Measurements from ENCODE around the gene RFK. TPM values are rescaled to one million over a fixed set of nuclear protein-coding genes. Genes with fewer than 3 reads are reported as not detected.

RFK gene
- total RNA-seq, 2 experiments from 2014 or later = 7.4 to 7.7 TPM

DNA sequence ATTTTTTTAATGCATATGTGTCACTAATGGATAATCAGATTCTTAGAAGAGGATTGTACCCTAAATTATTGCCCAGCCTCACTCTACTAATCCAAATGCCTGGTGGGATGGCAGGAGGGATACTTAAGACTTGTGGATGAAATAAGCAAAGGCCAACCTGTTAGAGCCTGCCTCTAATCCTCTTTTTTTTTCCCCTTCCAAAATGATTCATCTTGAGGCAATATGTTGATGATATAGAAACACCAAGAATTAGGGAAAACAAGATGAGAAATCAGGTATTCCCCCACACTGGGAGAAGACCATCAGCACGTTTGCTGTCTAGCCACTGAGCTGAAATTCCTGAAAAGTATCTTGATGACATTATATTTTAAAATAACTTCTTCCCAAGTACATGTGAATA, 52.0 kb downstream of the RFK start:
- DNase-seq = no peak
- no peak overlapping the region for H3K27ac Mint-ChIP-seq
- H3K4me1 Mint-ChIP-seq (ENCODE audit: low read depth) = no peaks in the 10 kb centered on the region
- no peaks in the 10 kb centered on the region for H3K36me3 Mint-ChIP-seq
- peaks cover 24% of the 10 kb centered on the region for H3K27me3 Mint-ChIP-seq
- intact Hi-C loops (cut with micrococcal nuclease) = no loop called here
- no peak overlapping the region for H3K4me3 Mint-ChIP-seq
- H3K9me3 Mint-ChIP-seq = peaks cover 3% of the 10 kb centered on the region
- ChIA-PET CTCF (no interaction called here), POLR2A (no interaction called here)

DNA sequence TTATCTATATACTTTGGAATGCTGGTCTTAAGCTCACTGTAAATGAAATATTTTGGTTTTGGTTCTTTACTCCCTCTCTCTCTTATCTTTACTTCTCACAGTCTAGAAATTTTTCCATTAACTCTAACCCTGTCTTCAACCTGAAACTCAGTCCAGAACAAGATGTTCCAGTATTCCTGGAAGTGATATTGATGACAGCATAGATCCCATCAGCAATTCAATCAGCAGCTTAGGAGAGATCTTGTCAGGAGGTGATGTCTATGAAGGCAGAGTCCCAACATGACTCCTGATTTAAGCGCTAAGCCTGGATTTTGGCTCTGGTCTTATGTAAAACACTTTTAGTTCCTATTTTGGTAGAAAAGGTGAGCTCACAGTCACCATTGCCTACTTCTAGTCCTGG, 52.6 kb downstream of the RFK start:
- ChIA-PET CTCF (no interaction called here), POLR2A (no interaction called here)
- Mint-ChIP-seq H3K27ac (no peak overlapping the region), H3K9me3 (peaks cover 3% of the 10 kb centered on the region), H3K4me3 (no peak overlapping the region), H3K36me3 (no peaks in the 10 kb centered on the region), H3K4me1 (ENCODE audit: low read depth) (no peaks in the 10 kb centered on the region), H3K27me3 (peaks cover 24% of the 10 kb centered on the region)
- DNase-seq = no peak
- intact Hi-C loops (cut with micrococcal nuclease) = no loop called here

DNA sequence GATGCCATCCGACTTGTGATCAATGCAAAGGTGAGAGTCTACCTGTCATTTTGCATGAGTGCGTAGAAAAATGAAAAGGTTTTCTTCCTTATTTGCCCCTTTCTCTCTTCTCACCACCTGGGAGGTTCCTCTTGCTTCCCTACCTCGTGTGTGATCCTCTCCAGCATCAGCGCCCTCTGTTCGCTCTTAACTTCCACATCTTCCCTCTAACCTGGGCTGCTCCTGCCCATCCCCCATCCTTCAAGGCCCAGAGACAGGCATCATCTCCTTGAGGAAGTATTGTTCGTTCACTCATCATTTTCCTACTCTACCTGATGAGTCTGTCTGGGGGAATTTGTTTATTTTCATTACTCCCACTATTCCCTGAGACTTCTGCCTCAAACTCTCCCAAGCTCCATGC, 55.8 kb downstream of the RFK start:
- Mint-ChIP-seq H3K4me1 (ENCODE audit: low read depth) (no peaks in the 10 kb centered on the region), H3K27ac (no peak overlapping the region), H3K27me3 (peaks cover 18% of the 10 kb centered on the region), H3K36me3 (no peaks in the 10 kb centered on the region), H3K4me3 (no peak overlapping the region), H3K9me3 (peaks cover under 1% of the 10 kb centered on the region)
- no peak for DNase-seq
- ChIA-PET CTCF (no interaction called here), POLR2A (interaction anchor here (0.6 kb wide), 1 partner anchor 42 kb away, joined by 4 read pairs; no protein-coding TSS in a partner anchor)
- intact Hi-C loops (cut with micrococcal nuclease) = no loop called here

GRCh38 chr9:76336027-76336426, 58.2 kb downstream of the RFK start:
- intact Hi-C loops (cut with micrococcal nuclease) = no loop called here
- no peaks in the 10 kb centered on the region for H3K4me1 Mint-ChIP-seq (ENCODE audit: low read depth)
- no peak for DNase-seq
- POLR2A ChIA-PET = no interaction called here
- peaks cover 12% of the 10 kb centered on the region for H3K27me3 Mint-ChIP-seq
- CTCF ChIA-PET = interaction anchor here (0.9 kb wide), 1 partner anchor 26 kb away, joined by 3 read pairs; no protein-coding TSS in a partner anchor
- H3K27ac Mint-ChIP-seq = no peak overlapping the region
- no peaks in the 10 kb centered on the region for H3K9me3 Mint-ChIP-seq
- H3K36me3 Mint-ChIP-seq = no peaks in the 10 kb centered on the region
- H3K4me3 Mint-ChIP-seq = no peak overlapping the region

Other genes starting within 250 kb of the RFK start
- gene GCNT1, start 64.8 kb upstream of the RFK start, total RNA-seq = 1 to 10 TPM; 6.7 to 6.9 TPM